ENCODE data around the gene SECISBP2.
"Not testable (repeated sequence)": the region's sequence is repeated elsewhere in the genome, so short reads cannot be mapped to it uniquely, and the experiment has no call there.

The SECISBP2 gene

GRCh38 chr9:89366711-89367110, 48.4 kb downstream of the SECISBP2 start:
- DNase-seq: no peak

DNA sequence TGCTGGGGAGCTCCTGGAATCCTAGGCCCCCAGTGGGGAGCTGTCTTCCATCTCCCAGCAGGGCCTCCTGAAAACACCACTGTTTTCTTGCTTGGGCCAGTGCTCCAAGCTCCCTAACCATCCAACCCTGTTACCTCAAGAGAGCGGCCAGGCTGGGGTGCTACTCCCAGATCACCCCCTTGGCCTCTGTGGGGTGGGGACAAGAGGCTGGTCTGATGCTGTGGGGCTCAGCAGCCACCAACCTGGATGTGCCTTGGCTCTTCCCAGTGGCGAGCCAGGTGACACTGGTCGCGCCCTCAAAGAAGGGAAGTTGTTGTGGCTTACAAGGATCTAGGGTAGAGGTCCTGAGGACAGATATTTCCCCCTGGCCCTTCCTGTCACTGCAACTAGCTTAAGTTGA, 49.0 kb downstream of the SECISBP2 start:
- DNase-seq: no peak

GRCh38 chr9:89367726-89368437, 49.6 kb downstream of the SECISBP2 start:
- DNase-seq: no peak

DNA sequence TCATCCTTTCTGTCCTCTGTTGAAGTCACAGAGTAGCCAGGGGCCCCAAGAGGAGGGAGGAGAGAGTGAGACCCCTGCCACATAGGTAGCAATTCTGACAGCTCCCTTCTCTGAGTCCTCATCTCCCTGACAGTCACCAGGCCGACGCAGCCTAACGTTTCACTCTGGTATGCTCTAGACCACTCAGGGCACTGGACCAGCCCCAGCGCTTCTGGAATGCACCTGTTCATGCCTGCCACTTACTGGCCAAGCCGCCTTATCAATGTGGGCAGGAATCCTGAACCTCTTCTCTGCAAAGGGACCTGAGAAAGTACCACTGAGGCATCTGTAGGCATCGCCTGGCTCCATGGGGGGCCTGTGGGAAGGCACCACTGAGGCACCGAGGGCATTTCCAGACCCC, 50.2 kb downstream of the SECISBP2 start:
- no peak for DNase-seq

GRCh38 chr9:89368978-89369377, 50.7 kb downstream of the SECISBP2 start:
- DNase-seq: no peak

DNA sequence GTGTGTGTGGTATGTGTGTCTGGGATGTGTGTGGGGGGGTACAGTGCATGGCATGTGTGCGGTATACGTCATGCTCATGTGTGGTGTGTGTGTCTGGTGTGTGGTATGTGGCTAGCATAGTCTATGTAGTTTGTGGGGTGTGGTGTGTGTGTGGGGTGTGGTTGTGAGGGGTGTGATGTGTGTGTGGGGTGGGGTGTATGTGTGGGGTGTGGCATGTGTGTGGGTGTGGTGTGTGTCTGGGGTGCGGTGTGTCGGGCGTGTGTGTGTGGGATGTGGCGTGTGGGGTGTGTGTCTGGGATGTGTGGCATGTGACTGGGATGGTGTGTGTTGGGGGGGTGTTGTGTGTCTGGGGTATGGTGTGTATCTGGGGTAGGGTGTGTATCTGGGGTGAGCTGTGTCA, 52.3 kb downstream of the SECISBP2 start:
- no peak for DNase-seq

DNA sequence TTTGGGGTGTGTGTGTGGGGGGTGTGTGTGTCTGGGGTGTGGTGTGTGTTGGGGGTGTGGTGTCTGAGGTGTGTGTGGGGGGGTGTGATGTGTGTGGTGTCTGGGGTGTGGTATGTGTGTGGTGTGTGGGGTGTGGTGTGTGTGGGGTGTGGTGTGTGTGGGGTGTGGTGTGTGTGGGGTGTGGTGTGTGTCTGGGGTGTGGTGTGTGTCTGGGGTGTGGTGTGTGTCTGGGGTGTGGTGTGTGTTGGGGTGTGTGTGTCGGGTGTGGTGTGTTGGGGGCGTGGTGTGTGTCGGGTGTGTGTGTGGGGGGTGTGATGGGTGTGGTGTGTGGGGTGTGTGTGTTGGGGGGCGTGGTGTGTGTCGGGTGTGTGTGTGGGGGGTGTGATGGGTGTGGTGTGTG, 53.5 kb downstream of the SECISBP2 start:
- DNase-seq: not testable (repeated sequence)

- DNase-seq: no peak
These were observed 54.0 kb downstream of the SECISBP2 start for GRCh38 chr9:89372230-89372816.

GRCh38 chr9:89372979-89373378, 54.7 kb downstream of the SECISBP2 start:
- DNase-seq: no peak

DNA sequence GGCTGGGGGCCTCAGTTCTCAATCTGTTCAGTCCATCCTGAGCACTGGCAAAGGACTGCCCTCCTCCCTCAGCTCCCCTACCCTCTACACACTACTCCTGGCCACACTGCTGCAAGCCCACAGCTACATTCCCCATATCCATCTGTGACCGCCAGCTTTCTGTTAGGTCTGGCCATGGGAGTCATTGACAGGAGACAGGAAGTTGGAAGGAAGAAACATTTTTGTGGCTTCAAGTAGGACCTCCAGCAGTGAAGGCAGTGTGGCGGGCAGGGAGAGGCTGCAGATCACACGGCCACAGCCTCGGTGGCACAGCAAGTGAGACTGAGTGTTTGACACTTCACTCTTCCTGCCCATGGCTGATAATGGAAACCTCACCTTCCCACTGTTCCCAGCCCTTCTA, 55.9 kb downstream of the SECISBP2 start:
- no peak for DNase-seq

GRCh38 chr9:89375191-89375760, 57.0 kb downstream of the SECISBP2 start:
- DNase-seq: peak; percentile 34 to 55

DNA sequence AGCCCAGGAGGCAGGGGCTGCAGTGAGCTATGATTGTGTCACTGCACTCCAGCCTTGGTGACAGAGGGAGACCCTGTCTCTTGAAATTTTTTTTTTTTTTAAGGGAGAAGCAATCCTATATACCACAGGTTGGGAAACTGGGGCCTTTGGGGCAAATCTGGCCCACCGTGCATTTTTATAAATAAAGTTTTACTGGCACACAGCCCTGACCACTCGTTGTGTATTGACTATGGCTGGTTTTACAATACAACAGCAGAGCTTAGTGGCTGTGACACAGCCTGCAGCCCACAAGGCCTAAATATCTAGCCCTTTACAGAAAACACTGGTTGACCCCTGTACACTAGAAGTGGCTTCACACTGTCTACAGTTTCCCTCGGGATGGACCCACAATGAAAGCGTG, 58.0 kb downstream of the SECISBP2 start:
- DNase-seq: no peak

DNA sequence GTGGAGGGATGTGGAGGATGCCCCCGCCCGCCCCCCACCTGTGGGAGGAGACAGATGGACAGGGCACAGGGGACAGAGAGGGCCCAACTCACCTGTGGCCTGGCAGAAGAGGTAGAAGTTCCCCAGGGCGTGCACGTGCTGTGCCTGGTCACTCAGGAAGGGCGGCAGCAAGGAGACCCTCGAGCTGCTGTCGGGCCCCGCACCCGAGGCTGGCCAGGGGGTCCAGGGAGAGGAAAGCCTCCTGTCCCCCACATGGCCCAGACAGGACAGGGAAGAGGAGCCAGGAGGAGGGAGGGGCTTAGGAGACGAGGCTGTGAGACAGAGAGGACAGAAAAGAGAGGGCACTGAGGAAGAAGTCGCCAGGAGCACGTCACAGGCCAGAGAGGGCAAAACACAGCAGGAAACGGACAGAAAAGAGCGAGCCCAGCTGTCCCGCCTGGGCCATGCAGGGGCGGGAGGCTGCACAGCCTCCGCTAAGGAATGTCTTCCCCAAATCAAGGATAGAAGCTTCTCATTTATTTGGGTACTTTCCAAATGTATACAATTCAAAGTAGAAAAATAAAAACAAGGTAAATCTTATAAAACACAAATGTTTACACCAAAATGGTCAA, 58.5 kb downstream of the SECISBP2 start:
- no peak for DNase-seq

DNA sequence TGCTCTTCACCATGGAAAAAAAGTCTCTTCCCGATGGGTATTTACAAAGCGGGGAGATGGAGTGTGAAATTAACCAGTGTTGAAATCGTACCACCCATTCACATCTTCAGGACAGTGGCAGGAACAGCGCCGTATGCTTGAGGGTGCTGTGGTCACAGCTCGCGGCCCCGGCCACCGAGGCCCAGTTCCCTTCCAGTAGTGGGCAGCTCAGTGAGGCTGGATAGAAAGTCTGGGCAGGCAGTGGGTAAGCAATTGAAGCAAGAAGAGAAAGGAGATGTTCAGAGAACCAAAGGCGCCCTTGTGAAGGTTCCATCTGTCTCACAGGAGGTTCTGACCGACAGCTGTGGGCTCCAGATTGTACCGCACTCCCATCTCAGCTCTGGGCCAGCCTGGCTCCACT, 59.1 kb downstream of the SECISBP2 start:
- no peak for DNase-seq

DNA sequence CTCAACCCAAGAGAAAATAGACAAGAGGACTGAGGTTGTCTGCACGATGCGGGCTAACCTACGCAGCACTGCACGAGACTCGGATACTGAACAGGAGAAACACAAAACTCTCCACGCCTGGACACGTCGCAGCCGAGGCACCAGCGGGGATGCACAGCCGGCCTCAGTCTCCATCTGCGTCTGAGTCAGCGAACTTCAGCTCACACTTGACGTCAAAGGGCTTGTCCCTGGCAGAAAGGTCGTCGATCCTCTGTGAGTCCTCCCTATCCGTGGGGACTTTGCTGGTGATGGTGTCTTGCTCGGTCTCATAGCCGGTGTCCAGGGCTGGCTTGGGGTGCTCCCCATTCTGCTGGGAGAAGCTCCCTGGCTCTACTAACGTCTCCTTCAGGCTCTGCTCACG, 60.2 kb downstream of the SECISBP2 start:
- DNase-seq: no peak

GRCh38 chr9:89379031-89379430, 60.7 kb downstream of the SECISBP2 start:
- DNase-seq: no peak

GRCh38 chr9:89379508-89380115, 61.3 kb downstream of the SECISBP2 start:
- DNase-seq: peak; percentile 66 to 67

GRCh38 chr9:89380437-89381307, 62.4 kb downstream of the SECISBP2 start:
- DNase-seq: no peak

DNA sequence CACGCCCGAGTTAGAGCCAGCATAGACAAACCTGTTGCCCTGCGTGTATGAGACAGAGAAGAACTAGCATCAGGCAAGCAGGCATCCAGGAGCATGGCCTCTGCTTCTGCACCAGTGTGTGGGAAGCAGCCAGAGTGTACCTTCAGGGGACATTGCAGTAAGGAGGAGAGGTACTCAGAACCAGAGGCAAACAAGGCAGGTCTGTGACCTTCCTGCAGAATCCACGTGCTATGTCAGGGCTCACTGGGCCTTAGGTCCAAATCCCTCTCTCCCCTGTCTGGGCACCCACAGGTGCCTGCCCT, 63.0 kb downstream of the SECISBP2 start:
- DNase-seq: no peak

- no peak for DNase-seq
These were observed 64.0 kb downstream of the SECISBP2 start for GRCh38 chr9:89382026-89382986.

GRCh38 chr9:89383030-89383720, 64.9 kb downstream of the SECISBP2 start:
- DNase-seq: no peak
